A673 (cell line): Measurements from ENCODE around the gene TRDN. TPM values are rescaled to one million over a fixed set of nuclear protein-coding genes. Genes with fewer than 3 reads are reported as not detected.

Experiments
- BruUV-seq: library from RNA; stranded (reverse); fragments of 400-500 nt; replicated peaks from 2 replicates; lab custom pipeline; 2021; lab: Mats Ljungman, UMichigan
- CTCF ChIA-PET: fragments of 300-600 bp; sonication (Branson Sonifier 250); formaldehyde crosslinking; loops from one replicate; lab custom pipeline; 2022; ENCODE audit warnings: antibody characterized with exemption; lab: Charles Lee
- POLR2A ChIA-PET: fragments of 300-600 bp; sonication (Branson Sonifier 250); formaldehyde crosslinking; loops from one replicate; lab custom pipeline; 2022; ENCODE audit warnings: antibody characterized with exemption; ENCODE audit not compliant: low non-redundant PET; lab: Charles Lee
- DNase-seq: peaks from one replicate; pipeline ENCODE4 v3.0.0-alpha.2; 2015; ENCODE audit warnings: low spot score
- H3K27ac ChIP-seq: fragments of 200-600 bp; sonication (generic); 2 replicates; pipeline ENCODE4 v1.5.1; 2016; ENCODE audit warnings: mixed run types, low read depth, mild to moderate bottlenecking, mixed read lengths, antibody characterized with exemption, low read length; ENCODE audit not compliant: poor library complexity, severe bottlenecking
- H3K27me3 ChIP-seq: fragments of 200-600 bp; sonication (generic); replicated peaks from 2 replicates; pipeline ENCODE4 v1.6.1; 2017; ENCODE audit warnings: mixed run types, low read depth, mild to moderate bottlenecking, mixed read lengths, antibody characterized with exemption, low read length; ENCODE audit not compliant: insufficient read depth, poor library complexity
- H3K36me3 ChIP-seq: fragments of 200-600 bp; sonication (generic); 2 replicates; pipeline ENCODE4 v1.6.1; 2016; ENCODE audit warnings: mixed run types, mild to moderate bottlenecking, mixed read lengths, antibody characterized with exemption, low read length; ENCODE audit not compliant: insufficient read depth, poor library complexity, severe bottlenecking
- H3K4me1 ChIP-seq: fragments of 200-600 bp; sonication (generic); 2 replicates; pipeline ENCODE4 v1.6.1; 2017; ENCODE audit warnings: mixed run types, mild to moderate bottlenecking, mixed read lengths, antibody characterized with exemption, low read length; ENCODE audit not compliant: insufficient read depth, poor library complexity, severe bottlenecking
- H3K4me3 ChIP-seq: fragments of 200-600 bp; sonication (generic); 2 replicates; pipeline ENCODE4 v1.5.1; 2016; ENCODE audit warnings: low read depth, mixed run types, mild to moderate bottlenecking, mixed read lengths, low read length; ENCODE audit not compliant: poor library complexity, severe bottlenecking
- H3K9me3 ChIP-seq: fragments of 200-600 bp; sonication (generic); 2 replicates; pipeline ENCODE4 v1.6.1; 2016; ENCODE audit warnings: mixed run types, low read depth, mild to moderate bottlenecking, mixed read lengths, antibody characterized with exemption, low read length; ENCODE audit not compliant: poor library complexity, severe bottlenecking
- CTCF ChIP-seq: fragments of 300-800, 200-600 bp; sonication (generic); conservative IDR thresholded peaks from 2 replicates; pipeline ENCODE4 v1.5.1; 2017; ENCODE audit warnings: low read depth, mild to moderate bottlenecking, antibody characterized with exemption, low read length, moderate library complexity, mixed read lengths
- EZH2 ChIP-seq: fragments of 200-600 bp; sonication (generic); IDR thresholded peaks from 2 replicates; pipeline ENCODE4 v1.6.1; 2017; ENCODE audit warnings: borderline replicate concordance, low read depth, mild to moderate bottlenecking, mixed read lengths, antibody characterized with exemption, low read length; ENCODE audit not compliant: poor library complexity, severe bottlenecking
- intact Hi-C: fragments of 100-400 bp; cut with micrococcal nuclease; formaldehyde crosslinking; loops from one replicate; pipeline ENCODE4 v1.10.0; 2022; ENCODE audit not compliant: unreplicated experiment
- total RNA-seq: library from RNA; stranded (reverse); gene quantifications from 2 replicates; pipeline ENCODE4 v1.2.3, GENCODE V29; 2021

The TRDN gene
- total RNA-seq, 1 experiment from 2014 or later: 3.8 TPM

GRCh38 chr6:123338394-123338793 is 298.4 kb downstream of the TRDN start:
- Histone ChIP-seq H3K36me3 (no peaks in the 10 kb centered on the region), H3K4me1 (peaks cover 7% of the 10 kb centered on the region), H3K27ac (no peak overlapping the region), H3K27me3 (no peaks in the 10 kb centered on the region), H3K9me3 (no peaks in the 10 kb centered on the region), H3K4me3 (no peak overlapping the region)
- no peak for TF ChIP-seq CTCF
- TF ChIP-seq EZH2: no peak
- BruUV-seq: no TSS peak
- intact Hi-C loops: no loop called here
- ChIA-PET CTCF (no interaction called here), POLR2A (no interaction called here)
- DNase-seq: no peak

GRCh38 chr6:123333000-123333756 is 303.6 kb downstream of the TRDN start:
- Histone ChIP-seq H3K4me3 (peak overlapping the region; percentile 7), H3K9me3 (no peaks in the 10 kb centered on the region), H3K36me3 (no peaks in the 10 kb centered on the region), H3K27ac (peak overlapping the region; percentile 68), H3K27me3 (no peaks in the 10 kb centered on the region), H3K4me1 (peaks cover 20% of the 10 kb centered on the region)
- POLR2A ChIA-PET: no interaction called here
- DNase-seq: peak; percentile 84
- no TSS peak for BruUV-seq
- CTCF ChIA-PET: interaction anchor here (0.6 kb wide), 1 partner anchor 348 kb away, joined by 5 read pairs; no protein-coding TSS in a partner anchor
- no peak for TF ChIP-seq EZH2
- intact Hi-C loops: no loop called here

- Histone ChIP-seq H3K9me3 (no peaks in the 10 kb centered on the region), H3K36me3 (no peaks in the 10 kb centered on the region), H3K4me1 (peaks cover 20% of the 10 kb centered on the region), H3K4me3 (no peak overlapping the region), H3K27me3 (no peaks in the 10 kb centered on the region), H3K27ac (no peak overlapping the region)
- no peak for DNase-seq
- BruUV-seq: no TSS peak
- CTCF ChIA-PET: no interaction called here
- TF ChIP-seq EZH2: no peak
- no peak for TF ChIP-seq CTCF
- intact Hi-C loops: no loop called here
- POLR2A ChIA-PET: no interaction called here
Measured at GRCh38 chr6:123332070-123332469, 304.7 kb downstream of the TRDN start.
